ENCODE data around the gene BCL2L13.
A peak's percentile ranks its signal among the peaks of the same experiment; 100 is the strongest.
"Not testable (repeated sequence)": the region's sequence is repeated elsewhere in the genome, so short reads cannot be mapped to it uniquely, and the experiment has no call there.

BCL2L13 gene

GRCh38 chr22:17647991-17648390, 9.4 kb downstream of the BCL2L13 start:
- Histone ChIP-seq H3K9me3 (ENCODE audit: control insufficient read depth in 5 of 5, low read length in 5 of 5) (no peaks in the 10 kb centered on the region), H3K4me3 (ENCODE audit: low read depth in 1 of 5, low read length in 5 of 5) (no peak overlapping the region), H3K9ac (ENCODE audit: low read length in 5 of 5) (no peak overlapping the region), H3K36me3 (ENCODE audit: control insufficient read depth in 5 of 5, insufficient read depth in 5 of 5, low read length in 5 of 5) (no peaks in the 10 kb centered on the region), H3K27me3 (ENCODE audit: control insufficient read depth in 5 of 5, insufficient read depth in 4 of 5, low read length in 5 of 5) (no peaks in the 10 kb centered on the region), H3K4me1 (ENCODE audit: control insufficient read depth in 5 of 5, insufficient read depth in 5 of 5, low read length in 5 of 5) (peaks cover 0 to 19% (median 12%) of the 10 kb centered on the region in 5 donors), H3K27ac (ENCODE audit: low read depth, low read length) (peak overlapping the region; percentile 75)

- no peaks in the 10 kb centered on the region for H3K27me3 ChIP-seq (ENCODE audit: control insufficient read depth in 5 of 5, insufficient read depth in 4 of 5, low read length in 5 of 5)
- no peak overlapping the region for H3K4me3 ChIP-seq (ENCODE audit: low read depth in 1 of 5, low read length in 5 of 5)
- peak overlapping the region; percentile 75 for H3K27ac ChIP-seq (ENCODE audit: low read depth, low read length)
- no peaks in the 10 kb centered on the region for H3K36me3 ChIP-seq (ENCODE audit: control insufficient read depth in 5 of 5, insufficient read depth in 5 of 5, low read length in 5 of 5)
- no peaks in the 10 kb centered on the region for H3K9me3 ChIP-seq (ENCODE audit: control insufficient read depth in 5 of 5, low read length in 5 of 5)
- peaks cover 0 to 19% (median 12%) of the 10 kb centered on the region in 5 donors for H3K4me1 ChIP-seq (ENCODE audit: control insufficient read depth in 5 of 5, insufficient read depth in 5 of 5, low read length in 5 of 5)
- H3K9ac ChIP-seq (ENCODE audit: low read length in 5 of 5): no peak overlapping the region
Observed at GRCh38 chr22:17648569-17648968, 10.0 kb downstream of the BCL2L13 start.

- Histone ChIP-seq H3K9me3 (ENCODE audit: control insufficient read depth in 5 of 5, low read length in 5 of 5) (no peaks in the 10 kb centered on the region), H3K9ac (ENCODE audit: low read length in 5 of 5) (no peak overlapping the region), H3K36me3 (ENCODE audit: control insufficient read depth in 5 of 5, insufficient read depth in 5 of 5, low read length in 5 of 5) (peaks cover 0 to 25% (median 10%) of the 10 kb centered on the region in 5 donors), H3K4me1 (ENCODE audit: control insufficient read depth in 5 of 5, insufficient read depth in 5 of 5, low read length in 5 of 5) (peaks cover 0 to 9% (median 0%) of the 10 kb centered on the region in 5 donors), H3K27me3 (ENCODE audit: control insufficient read depth in 5 of 5, insufficient read depth in 4 of 5, low read length in 5 of 5) (no peaks in the 10 kb centered on the region), H3K4me3 (ENCODE audit: low read depth in 1 of 5, low read length in 5 of 5) (no peak overlapping the region), H3K27ac (ENCODE audit: low read depth, low read length) (no peak overlapping the region)
Observed at GRCh38 chr22:17655289-17655688, 16.7 kb downstream of the BCL2L13 start.

GRCh38 chr22:17656870-17657395, 18.4 kb downstream of the BCL2L13 start:
- H3K9ac ChIP-seq (ENCODE audit: low read length in 5 of 5): no peak overlapping the region

GRCh38 chr22:17664414-17665055, 26.0 kb downstream of the BCL2L13 start:
- peaks cover 0 to 10% (median 0%) of the 10 kb centered on the region in 5 donors for H3K4me1 ChIP-seq (ENCODE audit: control insufficient read depth in 5 of 5, insufficient read depth in 5 of 5, low read length in 5 of 5)
- peaks cover 0 to 2% (median 0%) of the 10 kb centered on the region in 5 donors for H3K9me3 ChIP-seq (ENCODE audit: control insufficient read depth in 5 of 5, low read length in 5 of 5)
- H3K4me3 ChIP-seq (ENCODE audit: low read depth in 1 of 5, low read length in 5 of 5): no peak overlapping the region
- peak overlapping the region; percentile 15 for H3K27ac ChIP-seq (ENCODE audit: low read depth, low read length)
- no peak overlapping the region for H3K9ac ChIP-seq (ENCODE audit: low read length in 5 of 5)
- H3K27me3 ChIP-seq (ENCODE audit: control insufficient read depth in 5 of 5, insufficient read depth in 4 of 5, low read length in 5 of 5): no peaks in the 10 kb centered on the region
- H3K36me3 ChIP-seq (ENCODE audit: control insufficient read depth in 5 of 5, insufficient read depth in 5 of 5, low read length in 5 of 5): peaks cover 0 to 41% (median 14%) of the 10 kb centered on the region in 5 donors

More at GRCh38 chr22:17656870-17657395, 18.4 kb downstream of the BCL2L13 start:
- Histone ChIP-seq H3K27me3 (ENCODE audit: control insufficient read depth in 5 of 5, insufficient read depth in 4 of 5, low read length in 5 of 5) (no peaks in the 10 kb centered on the region), H3K27ac (ENCODE audit: low read depth, low read length) (no peak overlapping the region), H3K36me3 (ENCODE audit: control insufficient read depth in 5 of 5, insufficient read depth in 5 of 5, low read length in 5 of 5) (peaks cover 0 to 35% (median 12%) of the 10 kb centered on the region in 5 donors), H3K4me3 (ENCODE audit: low read depth in 1 of 5, low read length in 5 of 5) (no peak overlapping the region), H3K9me3 (ENCODE audit: control insufficient read depth in 5 of 5, low read length in 5 of 5) (no peaks in the 10 kb centered on the region), H3K4me1 (ENCODE audit: control insufficient read depth in 5 of 5, insufficient read depth in 5 of 5, low read length in 5 of 5) (peaks cover 0 to 9% (median 0%) of the 10 kb centered on the region in 5 donors)

GRCh38 chr22:17665248-17665647, 26.7 kb downstream of the BCL2L13 start:
- Histone ChIP-seq H3K27ac (ENCODE audit: low read depth, low read length) (peak overlapping the region; percentile 15), H3K9ac (ENCODE audit: low read length in 5 of 5) (no peak overlapping the region), H3K4me1 (ENCODE audit: control insufficient read depth in 5 of 5, insufficient read depth in 5 of 5, low read length in 5 of 5) (peaks cover 0 to 10% (median 0%) of the 10 kb centered on the region in 5 donors), H3K27me3 (ENCODE audit: control insufficient read depth in 5 of 5, insufficient read depth in 4 of 5, low read length in 5 of 5) (no peaks in the 10 kb centered on the region), H3K9me3 (ENCODE audit: control insufficient read depth in 5 of 5, low read length in 5 of 5) (peaks cover 0 to 2% (median 0%) of the 10 kb centered on the region in 5 donors), H3K4me3 (ENCODE audit: low read depth in 1 of 5, low read length in 5 of 5) (no peak overlapping the region), H3K36me3 (ENCODE audit: control insufficient read depth in 5 of 5, insufficient read depth in 5 of 5, low read length in 5 of 5) (peaks cover 0 to 35% (median 14%) of the 10 kb centered on the region in 5 donors)

- peaks cover 0 to 34% (median 17%) of the 10 kb centered on the region in 5 donors for H3K36me3 ChIP-seq (ENCODE audit: control insufficient read depth in 5 of 5, insufficient read depth in 5 of 5, low read length in 5 of 5)
- no peak overlapping the region for H3K9ac ChIP-seq (ENCODE audit: low read length in 5 of 5)
- peaks cover 0 to 10% (median 0%) of the 10 kb centered on the region in 5 donors for H3K4me1 ChIP-seq (ENCODE audit: control insufficient read depth in 5 of 5, insufficient read depth in 5 of 5, low read length in 5 of 5)
- no peak overlapping the region for H3K4me3 ChIP-seq (ENCODE audit: low read depth in 1 of 5, low read length in 5 of 5)
- H3K27me3 ChIP-seq (ENCODE audit: control insufficient read depth in 5 of 5, insufficient read depth in 4 of 5, low read length in 5 of 5): no peaks in the 10 kb centered on the region
- peaks cover 0 to 2% (median 0%) of the 10 kb centered on the region in 5 donors for H3K9me3 ChIP-seq (ENCODE audit: control insufficient read depth in 5 of 5, low read length in 5 of 5)
- H3K27ac ChIP-seq (ENCODE audit: low read depth, low read length): peak overlapping the region; percentile 15
Observed at GRCh38 chr22:17665854-17666253, 27.3 kb downstream of the BCL2L13 start.

- peaks cover 0 to 14% (median 0%) of the 10 kb centered on the region in 5 donors for H3K4me1 ChIP-seq (ENCODE audit: control insufficient read depth in 5 of 5, insufficient read depth in 5 of 5, low read length in 5 of 5)
- H3K27ac ChIP-seq (ENCODE audit: low read depth, low read length); H3K4me3 ChIP-seq (ENCODE audit: low read depth in 1 of 5, low read length in 5 of 5); H3K36me3 ChIP-seq (ENCODE audit: control insufficient read depth in 5 of 5, insufficient read depth in 5 of 5, low read length in 5 of 5); H3K27me3 ChIP-seq (ENCODE audit: control insufficient read depth in 5 of 5, insufficient read depth in 4 of 5, low read length in 5 of 5); H3K9ac ChIP-seq (ENCODE audit: low read length in 5 of 5); H3K9me3 ChIP-seq (ENCODE audit: control insufficient read depth in 5 of 5, low read length in 5 of 5): not testable (repeated sequence)
Observed at GRCh38 chr22:17671521-17672092, 33.0 kb downstream of the BCL2L13 start.

- H3K9ac ChIP-seq (ENCODE audit: low read length in 5 of 5): no peak overlapping the region
- peaks cover 0 to 2% (median 0%) of the 10 kb centered on the region in 5 donors for H3K9me3 ChIP-seq (ENCODE audit: control insufficient read depth in 5 of 5, low read length in 5 of 5)
- H3K27me3 ChIP-seq (ENCODE audit: control insufficient read depth in 5 of 5, insufficient read depth in 4 of 5, low read length in 5 of 5): no peaks in the 10 kb centered on the region
- H3K4me3 ChIP-seq (ENCODE audit: low read depth in 1 of 5, low read length in 5 of 5): no peak overlapping the region
- H3K4me1 ChIP-seq (ENCODE audit: control insufficient read depth in 5 of 5, insufficient read depth in 5 of 5, low read length in 5 of 5): peaks cover 0 to 14% (median 0%) of the 10 kb centered on the region in 5 donors
- peaks cover 0 to 8% (median 4%) of the 10 kb centered on the region in 5 donors for H3K36me3 ChIP-seq (ENCODE audit: control insufficient read depth in 5 of 5, insufficient read depth in 5 of 5, low read length in 5 of 5)
- H3K27ac ChIP-seq (ENCODE audit: low read depth, low read length): no peak overlapping the region
Observed at GRCh38 chr22:17672417-17672991, 33.9 kb downstream of the BCL2L13 start.

GRCh38 chr22:17674152-17674551, 35.6 kb downstream of the BCL2L13 start:
- Histone ChIP-seq H3K9me3 (ENCODE audit: control insufficient read depth in 5 of 5, low read length in 5 of 5) (peaks cover 0 to 2% (median 0%) of the 10 kb centered on the region in 5 donors), H3K27ac (ENCODE audit: low read depth, low read length) (no peak overlapping the region), H3K4me1 (ENCODE audit: control insufficient read depth in 5 of 5, insufficient read depth in 5 of 5, low read length in 5 of 5) (peaks cover 0 to 14% (median 0%) of the 10 kb centered on the region in 5 donors), H3K27me3 (ENCODE audit: control insufficient read depth in 5 of 5, insufficient read depth in 4 of 5, low read length in 5 of 5) (no peaks in the 10 kb centered on the region), H3K36me3 (ENCODE audit: control insufficient read depth in 5 of 5, insufficient read depth in 5 of 5, low read length in 5 of 5) (peaks cover 0 to 7% (median 4%) of the 10 kb centered on the region in 5 donors), H3K9ac (ENCODE audit: low read length in 5 of 5) (no peak overlapping the region), H3K4me3 (ENCODE audit: low read depth in 1 of 5, low read length in 5 of 5) (no peak overlapping the region)
